H1 (cell line): ENCODE results near the gene COMMD1. TPM values are rescaled to one million over a fixed set of nuclear protein-coding genes. Genes with fewer than 3 reads are reported as not detected.

Experiments
- CTCF ChIA-PET: fragments of 300-600 bp; sonication (Branson Sonifier 250); formaldehyde crosslinking; loops from one replicate; lab custom pipeline; 2021; ENCODE audit not compliant: partially characterized antibody; lab: Charles Lee
- POLR2A ChIA-PET: fragments of 300-600 bp; sonication (Branson Sonifier 250); formaldehyde crosslinking; loops from one replicate; lab custom pipeline; 2021; ENCODE audit warnings: inconsistent platforms; ENCODE audit not compliant: partially characterized antibody; lab: Charles Lee
- DNase-seq, 2 experiments: peaks; one replicate each; pipeline versions ENCODE4 v3.0.0 to v3.0.0-alpha.2; 2010 to 2022; ENCODE audit warnings: low spot score in 2 of 2, low read depth in 1 of 2, mixed read lengths in 1 of 2
- FAIRE-seq: peaks from 2 replicates; lab custom pipeline; 2011; peaks lifted over from hg19 to GRCh38; lab: Jason Lieb, UNC
- H2AFZ ChIP-seq: 2 replicates; pipeline ENCODE4 v1.8.1; 2012; ENCODE audit warnings: low read length, inconsistent platforms
- H2AK5ac ChIP-seq: 2 replicates; pipeline ENCODE4 v1.6.1; 2013; ENCODE audit warnings: low read depth, low read length
- H2BK120ac ChIP-seq: replicated peaks from 2 replicates; pipeline ENCODE3; 2013; ENCODE audit warnings: low read depth, low read length, inconsistent platforms
- H2BK12ac ChIP-seq: 2 replicates; pipeline ENCODE4 v1.6.1; 2013; ENCODE audit warnings: low read depth, low read length
- H2BK15ac ChIP-seq: 2 replicates; pipeline ENCODE4 v1.6.1; 2013; ENCODE audit warnings: low read length
- H2BK20ac ChIP-seq: 2 replicates; pipeline ENCODE4 v1.6.1; 2013; ENCODE audit warnings: low read length
- H2BK5ac ChIP-seq: 2 replicates; pipeline ENCODE4 v1.6.1; 2013; ENCODE audit warnings: low read depth, low read length
- H3K14ac ChIP-seq: 2 replicates; pipeline ENCODE4 v1.6.1; 2013; ENCODE audit warnings: inconsistent platforms; ENCODE audit not compliant: insufficient read length
- H3K18ac ChIP-seq: 2 replicates; pipeline ENCODE4 v1.6.1; 2013; ENCODE audit warnings: low read length; ENCODE audit errors: extremely low read depth
- H3K23ac ChIP-seq: 2 replicates; pipeline ENCODE4 v1.6.1; 2013; ENCODE audit warnings: inconsistent platforms; ENCODE audit not compliant: insufficient read length
- H3K23me2 ChIP-seq: 2 replicates; pipeline ENCODE4 v1.6.1; 2013; ENCODE audit warnings: low read depth, low read length
- H3K27ac ChIP-seq: 2 replicates; pipeline ENCODE4 v1.6.1; 2011; ENCODE audit warnings: low read depth, low read length, inconsistent platforms
- H3K27me3 ChIP-seq, 4 experiments: replicated peaks in 1 of 4; 1 replicate in 1 of 4; 2 replicates in 3 of 4; pipeline versions ENCODE4 v1.6.1 to v1.8.1; 2011 to 2013; ENCODE audit warnings: low read length in 3 of 4, mild to moderate bottlenecking in 3 of 4, inconsistent platforms in 2 of 4, mixed read lengths in 2 of 4, moderate library complexity in 1 of 4; ENCODE audit not compliant: control insufficient read depth in 3 of 4, insufficient read depth in 3 of 4; ENCODE audit errors: extremely low read depth in 1 of 4
- H3K36me3 ChIP-seq, 4 experiments: 2 replicates each; pipeline versions ENCODE4 v1.6.1 to v1.8.1; 2011 to 2013; ENCODE audit warnings: mild to moderate bottlenecking in 4 of 4, low read length in 3 of 4, moderate library complexity in 2 of 4, control low read depth in 1 of 4, inconsistent platforms in 1 of 4; ENCODE audit not compliant: insufficient read depth in 4 of 4, control insufficient read depth in 2 of 4
- H3K4ac ChIP-seq: replicated peaks from 2 replicates; pipeline ENCODE3; 2013; ENCODE audit warnings: low read length, low read depth, mixed read lengths, inconsistent platforms; ENCODE audit not compliant: insufficient read length
- H3K4me1 ChIP-seq, 4 experiments: replicated peaks in 1 of 4; 1 replicate in 1 of 4; 2 replicates in 3 of 4; pipeline versions ENCODE4 v1.6.1 to v1.8.1; 2011 to 2013; ENCODE audit warnings: low read length in 3 of 4, inconsistent platforms in 2 of 4, mixed read lengths in 1 of 4; ENCODE audit not compliant: insufficient read depth in 4 of 4, control insufficient read depth in 3 of 4
- H3K4me2 ChIP-seq, 2 experiments: 2 replicates each; pipeline versions ENCODE4 v1.6.1 to v1.8.1; 2011 to 2013; ENCODE audit warnings: low read depth in 2 of 2, low read length in 2 of 2, control low read depth in 1 of 2, inconsistent platforms in 1 of 2, mild to moderate bottlenecking in 1 of 2; ENCODE audit not compliant: insufficient read depth in 1 of 2
- H3K4me3 ChIP-seq, 4 experiments: fragments of 200-600, 300-600 bp in 1 of 4; sonication (generic), shearing (Covaris generic), sonication (Bioruptor Twin) in 1 of 4; 2 replicates each; pipeline versions ENCODE4 v1.5.1 to v1.8.1; 2011 to 2016; ENCODE audit warnings: low read length in 4 of 4, low read depth in 3 of 4, control low read depth in 2 of 4, inconsistent platforms in 2 of 4, mild to moderate bottlenecking in 2 of 4, mixed read lengths in 1 of 4, moderate library complexity in 1 of 4; ENCODE audit not compliant: insufficient read depth in 2 of 4; ENCODE audit errors: extremely low read depth in 1 of 4
- H3K56ac ChIP-seq: replicated peaks from 2 replicates; pipeline ENCODE3; 2013; ENCODE audit warnings: low read depth, mild to moderate bottlenecking, mixed read lengths, low read length, inconsistent platforms; ENCODE audit not compliant: insufficient read length
- H3K79me1 ChIP-seq: 2 replicates; pipeline ENCODE4 v1.6.1; 2013; ENCODE audit warnings: low read depth, low read length, control low read depth
- H3K79me2 ChIP-seq, 2 experiments: 2 replicates each; pipeline versions ENCODE4 v1.6.1 to v1.8.1; 2012 to 2013; ENCODE audit warnings: low read length in 2 of 2, mild to moderate bottlenecking in 2 of 2, inconsistent platforms in 1 of 2; ENCODE audit not compliant: insufficient read depth in 2 of 2, control insufficient read depth in 1 of 2
- H3K9ac ChIP-seq, 4 experiments: replicated peaks in 1 of 4; 1 replicate in 1 of 4; 2 replicates in 3 of 4; pipeline versions ENCODE4 v1.6.1 to v1.8.1; 2011 to 2013; ENCODE audit warnings: low read depth in 3 of 4, low read length in 3 of 4, control low read depth in 2 of 4, mild to moderate bottlenecking in 2 of 4, moderate library complexity in 2 of 4, inconsistent platforms in 1 of 4; ENCODE audit errors: extremely low read depth in 1 of 4
- H3K9me3 ChIP-seq, 2 experiments: 2 replicates each; pipeline versions ENCODE4 v1.6.1 to v1.8.1; 2012 to 2013; ENCODE audit warnings: mild to moderate bottlenecking in 2 of 2, moderate library complexity in 2 of 2, control low read depth in 1 of 2, inconsistent platforms in 1 of 2, low read depth in 1 of 2, low read length in 1 of 2, mixed read lengths in 1 of 2; ENCODE audit not compliant: insufficient read depth in 2 of 2
- H4K20me1 ChIP-seq, 2 experiments: replicated peaks in 1 of 2; 2 replicates each; pipeline versions ENCODE3 to v1.8.1; 2011 to 2013; ENCODE audit warnings: inconsistent platforms in 2 of 2, low read length in 2 of 2, mild to moderate bottlenecking in 1 of 2; ENCODE audit not compliant: insufficient read depth in 2 of 2, control insufficient read depth in 1 of 2
- H4K5ac ChIP-seq: 2 replicates; pipeline ENCODE4 v1.6.1; 2013; ENCODE audit warnings: low read length, low read depth, mixed read lengths, inconsistent platforms; ENCODE audit not compliant: insufficient read length
- H4K8ac ChIP-seq: 2 replicates; pipeline ENCODE4 v1.8.0; 2013; ENCODE audit warnings: mild to moderate bottlenecking, moderate library complexity, low read length, inconsistent platforms; ENCODE audit not compliant: insufficient read depth; ENCODE audit errors: extremely low read depth
- H4K91ac ChIP-seq: replicated peaks from 2 replicates; pipeline ENCODE3; 2013; ENCODE audit warnings: low read length, mixed read lengths, inconsistent platforms; ENCODE audit not compliant: insufficient read length
- ASH2L ChIP-seq: fragments of 200-600, 300-600 bp; sonication (generic); IDR thresholded peaks from one replicate; pipeline ENCODE4 v1.7.1; 2017; ENCODE audit warnings: low read length
- FOSL1 ChIP-seq: IDR thresholded peaks from 2 replicates; pipeline ENCODE4 v1.6.1; 2011; ENCODE audit warnings: mild to moderate bottlenecking, low read depth, low read length, moderate library complexity; ENCODE audit not compliant: insufficient read depth
- KDM1A ChIP-seq: fragments of 200-600, 300-600 bp; sonication (generic); IDR thresholded peaks from 2 replicates; pipeline ENCODE4 v1.7.1; 2016; ENCODE audit warnings: mild to moderate bottlenecking, low read length, borderline replicate concordance
- KDM5A ChIP-seq: fragments of 200-600 bp; IDR thresholded peaks from 2 replicates; pipeline ENCODE4 v1.7.1; 2012; ENCODE audit warnings: mild to moderate bottlenecking, low read length, inconsistent platforms, mixed read lengths
- PHF8 ChIP-seq: fragments of 200-600 bp; sonication (generic); conservative IDR thresholded peaks from 2 replicates; pipeline ENCODE4 v1.7.1; 2012; ENCODE audit warnings: low read depth, mild to moderate bottlenecking, inconsistent platforms, low read length, moderate library complexity
- RBBP5 ChIP-seq: IDR thresholded peaks from 2 replicates; pipeline ENCODE4 v1.7.1; 2012; ENCODE audit warnings: low read depth, mild to moderate bottlenecking, inconsistent platforms, low read length, moderate library complexity, borderline replicate concordance
- SIRT6 ChIP-seq: IDR thresholded peaks from one replicate; pipeline ENCODE4 v1.7.1; 2012; ENCODE audit warnings: low read length, inconsistent platforms
- WGBS, 2 experiments: shearing (Covaris generic) in 1 of 2; methylation state at CpG; one replicate each; pipeline versions ENCODE4 v1.1.6 to v1.1.7; 2013 to 2015; ENCODE audit warnings: low lambda C conversion rate in 2 of 2, mixed read lengths in 2 of 2, inconsistent platforms in 1 of 2, low coverage in 1 of 2, missing lambda C conversion rate in 1 of 2; ENCODE audit not compliant: insufficient replicate concordance in 2 of 2, insufficient coverage in 1 of 2, insufficient read length in 1 of 2; ENCODE audit errors: extremely low coverage in 1 of 2, missing lambda C conversion rate in 1 of 2; 5-methylcytosine and 5-hydroxymethylcytosine counted together
- polyA plus RNA-seq, 7 experiments: library from polyadenylated mRNA; depleted of rRNA in 3 of 7; stranded (reverse) in 5 of 7; unstranded in 2 of 7; fragments of >200 nt in 5 of 7; fragments of 200-250 nt in 2 of 7; gene quantifications; 1 replicate in 5 of 7; 2 replicates in 1 of 7; 4 replicates in 1 of 7; pipeline versions ENCODE4 v1.2.1 to v1.2.3, GENCODE V29; 2011 to 2013; ENCODE audit warnings: missing spikeins in 2 of 7, mixed read lengths in 2 of 7
- total RNA-seq: library from RNA; stranded (reverse); fragmentation: NEBNext Ultra II Directional; extraction: Animal tissue kit (Norgen Biotek cat#: 25700); gene quantifications from 2 replicates; pipeline ENCODE4 v1.2.1, GENCODE V29; 2021

The COMMD1 gene
- total and polyA plus RNA-seq, 2 of the 8 experiments (the other 6 are each of a cell fraction or from before 2014, with no cell fraction given), result 23.5 to 28.3 TPM

DNA sequence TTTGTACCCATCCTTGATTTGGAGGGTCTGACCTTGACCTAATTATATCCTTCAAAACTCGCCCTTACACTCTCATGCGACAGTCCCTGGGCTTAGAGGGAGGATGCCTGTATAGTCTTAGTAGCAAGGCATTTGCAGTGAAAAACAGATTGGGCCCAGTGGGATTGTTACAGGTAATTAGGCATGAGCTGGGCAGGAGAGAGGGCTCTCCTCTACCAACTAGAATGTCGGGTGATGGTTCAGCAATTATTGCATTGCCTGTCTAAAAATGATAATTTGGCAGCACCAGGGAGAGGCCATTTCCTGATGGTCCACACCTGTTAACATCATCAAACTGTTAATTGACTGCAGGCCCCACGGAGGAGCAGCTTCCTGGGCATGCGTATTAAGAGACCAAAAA, 32.4 kb downstream of the COMMD1 start:
- Histone ChIP-seq H3K14ac (no peak overlapping the region), H4K20me1 (no peaks in the 10 kb centered on the region), H3K36me3 (no peaks in the 10 kb centered on the region; a peak in 2 of 8 replicates), H3K23me2 (no peaks in the 10 kb centered on the region), H3K4me3 (no peak overlapping the region), H3K18ac (no peak overlapping the region), H3K4me2 (no peak overlapping the region), H2BK5ac (no peak overlapping the region), H3K27me3 (no peaks in the 10 kb centered on the region), H2BK15ac (no peak overlapping the region), H3K9me3 (peaks cover 0 to 2% of the 10 kb centered on the region in 2 experiments; a peak in 1 of 4 replicates), H3K79me2 (no peaks in the 10 kb centered on the region), H3K23ac (no peak overlapping the region), H4K91ac (no peak overlapping the region), H3K79me1 (no peaks in the 10 kb centered on the region), H2BK12ac (no peak overlapping the region), H2BK20ac (no peak overlapping the region), H4K8ac (no peak overlapping the region), H3K4ac (no peak overlapping the region), H3K27ac (no peak overlapping the region), H2AFZ (no peak overlapping the region), H2BK120ac (no peak overlapping the region), H2AK5ac (no peak overlapping the region), H3K4me1 (no peaks in the 10 kb centered on the region), H3K56ac (no peak overlapping the region), H4K5ac (no peak overlapping the region), H3K9ac (no peak overlapping the region)
- FAIRE-seq, result no peak
- TF ChIP-seq SIRT6 (no peak), FOSL1 (no peak), KDM1A (no peak), KDM5A (no peak), PHF8 (no peak), RBBP5 (no peak), ASH2L (no peak)
- WGBS, 2 experiments, result 83% methylated on average over 5 of the region's 5 CpGs; no CpG with 5 or more reads in 1 of the 2 experiments
- POLR2A ChIA-PET, result interaction anchor here (0.8 to 1.4 kb wide), 3 partner anchors 11 to 55 kb away, joined by 3 read pairs; no protein-coding TSS in a partner anchor
- DNase-seq, result no peak
- CTCF ChIA-PET, result no interaction called here
